RWPE1 (cell line): Measurements from ENCODE around the gene VWA7.

Experiments used
- CTCF ChIA-PET: fragments of 350-600 bp; sonication (Branson Sonifier 250); formaldehyde crosslinking; extraction: SDS; loops from one replicate; lab custom pipeline; 2021; lab: Yijun Ruan, JAX
- POLR2A ChIA-PET: fragments of 400-600 bp; formaldehyde crosslinking; extraction: SDS; loops from one replicate; lab custom pipeline; 2020; ENCODE audit warnings: antibody characterized with exemption; ENCODE audit not compliant: low non-redundant PET; lab: Yijun Ruan, JAX
- DNase-seq: peaks from one replicate; pipeline ENCODE4 v3.0.0; 2012; ENCODE audit warnings: low spot score
- H3K27ac ChIP-seq: fragments of 450-650 bp; 2 replicates; pipeline ENCODE4 v1.5.1; 2017
- CTCF ChIP-seq: fragments of 450-650 bp; conservative IDR thresholded peaks from 2 replicates; pipeline ENCODE4 v1.5.1; 2017; ENCODE audit warnings: low read depth, mild to moderate bottlenecking

VWA7 gene

DNA sequence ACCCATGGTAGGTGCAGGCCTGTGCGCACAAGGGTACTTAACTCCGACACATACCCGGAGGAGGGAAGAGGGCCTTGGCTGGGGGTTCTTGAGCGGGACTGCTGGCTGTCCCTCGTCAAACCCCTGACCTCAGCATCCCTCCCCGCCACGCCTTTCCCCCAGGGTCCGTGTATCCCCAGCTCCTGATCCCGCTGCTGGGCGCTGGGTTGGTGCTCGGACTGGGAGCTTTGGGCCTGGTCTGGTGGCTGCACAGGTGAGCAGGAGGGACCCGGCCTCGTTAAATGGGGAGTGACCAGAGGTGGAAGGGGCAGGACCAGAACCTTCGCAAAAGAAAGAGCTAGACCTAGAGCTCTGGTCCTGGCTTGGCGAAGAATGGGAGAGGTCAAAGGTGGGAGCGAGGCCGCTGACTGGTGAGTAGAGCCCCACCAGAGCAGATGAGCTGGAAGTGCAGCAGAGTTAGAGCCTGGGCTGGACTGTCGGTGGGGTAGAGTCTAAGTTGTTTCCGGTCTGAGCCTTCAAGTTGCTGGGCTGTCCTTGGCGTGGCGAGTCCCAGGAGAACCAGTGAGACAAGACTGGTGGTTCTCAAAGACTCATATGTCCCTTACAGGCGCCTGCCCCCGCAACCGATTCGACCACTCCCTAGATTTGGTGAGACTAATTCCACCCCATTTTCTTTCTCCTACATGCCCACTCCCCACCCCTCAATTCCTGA, 53.0 kb downstream of the VWA7 start:
- no peak for TF ChIP-seq CTCF
- ChIA-PET POLR2A (no interaction called here), CTCF (interaction anchor here (0.5 to 1.1 kb wide), 3 partner anchors 46 to 220 kb away, joined by 3 to 5 read pairs (median 3); no protein-coding TSS in a partner anchor)
- no peak for DNase-seq
- no peak overlapping the region for H3K27ac ChIP-seq

DNA sequence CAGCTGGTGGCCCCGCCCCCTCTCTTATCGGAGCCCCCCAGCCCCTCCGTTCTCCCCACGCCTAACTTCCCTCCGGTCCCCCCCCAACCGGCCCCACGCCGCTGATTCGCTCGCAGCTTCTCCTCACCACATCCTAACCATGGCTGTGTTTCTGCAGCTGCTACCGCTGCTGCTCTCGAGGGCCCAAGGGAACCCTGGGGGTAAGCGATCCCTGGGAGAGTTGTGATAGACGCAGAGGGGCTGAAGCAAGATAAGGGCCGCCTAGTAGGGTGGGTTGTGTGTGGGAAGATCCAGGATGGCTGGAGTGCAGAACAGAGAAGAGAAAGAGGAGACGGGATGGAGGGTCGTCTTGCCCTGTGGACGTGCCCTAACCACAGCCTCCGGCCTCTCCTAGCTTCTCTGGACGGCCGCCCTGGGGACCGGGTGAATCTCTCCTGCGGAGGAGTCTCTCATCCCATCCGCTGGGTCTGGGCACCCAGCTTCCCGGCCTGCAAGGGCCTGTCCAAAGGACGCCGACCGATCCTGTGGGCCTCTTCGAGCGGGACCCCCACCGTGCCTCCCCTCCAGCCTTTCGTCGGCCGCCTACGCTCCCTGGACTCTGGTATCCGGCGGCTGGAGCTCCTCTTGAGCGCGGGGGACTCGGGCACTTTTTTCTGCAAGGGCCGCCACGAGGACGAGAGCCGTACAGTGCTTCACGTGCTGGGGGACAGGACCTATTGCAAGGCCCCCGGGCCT, 53.7 kb downstream of the VWA7 start, which contains the start of gene MPIG6B:
MPIG6B (plus strand) TSS at position 129 of the 735 bp plus-strand sequence; CDS start at position 140, 11 bp downstream.
- CTCF ChIA-PET = interaction anchor here (0.6 to 1.0 kb wide), 2 partner anchors 20 to 57 kb away, joined by 4 read pairs; no protein-coding TSS in a partner anchor
- no peak for DNase-seq
- POLR2A ChIA-PET = interaction anchor here (0.6 kb wide), 1 partner anchor 23 kb away, joined by 3 read pairs; no protein-coding TSS in a partner anchor
- no peak within 1 kb of the TSS for H3K27ac ChIP-seq
- TF ChIP-seq CTCF = no peak

DNA sequence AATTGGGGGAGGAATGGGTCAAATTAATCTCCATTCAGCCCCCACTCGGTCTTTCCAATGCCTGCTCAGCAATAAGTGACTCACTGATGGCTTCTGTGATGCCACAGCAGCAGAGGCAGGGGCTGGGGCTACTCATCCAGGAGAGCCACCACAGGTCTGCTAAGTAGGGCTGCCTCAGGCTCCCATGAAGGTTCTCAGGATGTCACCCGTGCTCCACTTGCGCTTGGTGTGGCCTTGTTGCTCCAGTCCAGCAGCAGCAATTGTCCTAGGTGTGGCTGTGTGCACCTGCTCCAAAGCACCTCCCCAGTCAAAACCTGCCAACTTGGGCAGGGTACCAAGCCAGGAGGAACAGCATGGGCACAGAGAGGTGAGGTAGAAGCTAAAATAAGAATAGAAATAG, 55.0 kb downstream of the VWA7 start:
- ChIA-PET CTCF (interaction anchor here (0.9 to 1.5 kb wide), 3 partner anchors 10 to 48 kb away, joined by 3 to 5 read pairs (median 3); no protein-coding TSS in a partner anchor), POLR2A (no interaction called here)
- no peak for DNase-seq
- no peak overlapping the region for H3K27ac ChIP-seq
- no peak for TF ChIP-seq CTCF

DNA sequence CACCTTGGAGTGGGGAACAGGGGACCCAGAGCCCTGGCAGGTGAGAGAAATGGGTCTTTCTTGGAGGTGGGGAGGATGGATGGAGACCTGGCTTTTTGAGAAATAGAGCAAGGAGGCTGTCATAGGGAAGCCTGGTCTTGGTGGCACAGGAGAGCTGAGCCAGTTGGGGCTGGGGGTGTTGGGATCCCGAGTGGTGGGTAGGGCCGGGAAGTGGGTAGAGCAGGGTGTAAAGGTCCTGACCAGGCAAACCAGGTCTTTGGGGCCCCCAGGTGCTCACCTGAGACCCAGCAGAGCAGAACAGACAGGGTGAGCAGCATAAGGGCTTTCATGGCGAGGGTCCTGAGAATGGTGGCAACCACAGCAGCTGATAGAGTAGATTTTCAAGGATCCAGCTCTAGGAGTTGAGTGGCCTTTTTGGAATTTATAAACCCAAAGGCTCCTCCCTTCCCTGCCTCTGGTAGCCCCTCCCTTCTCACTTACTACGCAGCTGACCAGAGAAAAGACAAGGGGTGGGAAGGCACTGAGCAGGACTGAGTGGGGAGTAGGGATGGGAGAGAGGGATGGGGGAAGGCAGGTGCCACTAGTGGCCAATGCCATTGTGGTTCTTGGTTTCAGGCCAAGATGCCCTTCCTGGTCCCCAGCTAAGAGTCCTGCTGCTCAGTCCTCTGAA, 55.6 kb downstream of the VWA7 start, which contains the start of gene LY6G6C:
LY6G6C (minus strand) TSS at position 396 of the 670 bp plus-strand sequence; CDS start at position 329, 67 bp downstream.
- no peak for TF ChIP-seq CTCF
- no peak for DNase-seq
- H3K27ac ChIP-seq = no peak within 1 kb of the TSS
- CTCF ChIA-PET = interaction anchor here (0.9 to 1.5 kb wide), 3 partner anchors 9 to 48 kb away, joined by 3 to 5 read pairs (median 3); no protein-coding TSS in a partner anchor
- POLR2A ChIA-PET = no interaction called here

- DNase-seq = peak; percentile 63
- ChIA-PET POLR2A (no interaction called here), CTCF (interaction anchor here (0.5 kb wide), 1 partner anchor 21 kb away, joined by 4 read pairs; no protein-coding TSS in a partner anchor)
- no peak overlapping the region for H3K27ac ChIP-seq
- TF ChIP-seq CTCF = no peak
Observed at GRCh38 chr6:31720196-31720770, 56.8 kb downstream of the VWA7 start.
